ENCODE data around the gene COPS4.

COPS4 gene

GRCh38 chr4:83121246-83121645 lies 86.3 kb downstream of the COPS4 start:
- no peak for DNase-seq (ENCODE audit: low read depth)

- DNase-seq (ENCODE audit: low read depth) = no peak
Measured at GRCh38 chr4:83124111-83124780, 89.3 kb downstream of the COPS4 start.
